Forelimb muscle (tissue), 1 donor: ENCODE results near the gene CDC42SE1. TPM values are rescaled to one million over a fixed set of nuclear protein-coding genes. Genes with fewer than 3 reads are reported as not detected.

ENCODE experiments used
- DNase-seq: peaks from one replicate; pipeline ENCODE4 v3.0.0-alpha.2; 2013; ENCODE audit warnings: low read depth
- polyA plus RNA-seq: library from polyadenylated mRNA; unstranded; fragments of 120-200 nt; gene quantifications from one replicate; pipeline ENCODE4 v1.2.1, GENCODE V29; 2013; ENCODE audit not compliant: insufficient read length

CDC42SE1 gene
- polyA plus RNA-seq, 1 donor = 53.3 TPM

- DNase-seq = no peak
Measured at GRCh38 chr1:151009206-151009587, 50.2 kb downstream of the CDC42SE1 start.

GRCh38 chr1:151008244-151009205, 50.9 kb downstream of the CDC42SE1 start, which contains the start of gene PRUNE1:
PRUNE1 (plus strand) TSS chr1:151008449; CDS start chr1:151008633, 184 bp downstream.
- DNase-seq = peak; percentile 93

- DNase-seq = no peak
Measured at GRCh38 chr1:151007853-151008243, 51.6 kb downstream of the CDC42SE1 start.

GRCh38 chr1:151006327-151007052, 52.9 kb downstream of the CDC42SE1 start, which contains the start of gene MINDY1:
MINDY1 (minus strand) TSS chr1:151006902; CDS start chr1:151002617, 4,285 bp downstream.
- DNase-seq = peak; percentile 68

- no peak for DNase-seq
Measured at GRCh38 chr1:151005729-151006319, 53.6 kb downstream of the CDC42SE1 start.

- no peak for DNase-seq
Measured at GRCh38 chr1:151003180-151003579, 56.2 kb downstream of the CDC42SE1 start.

GRCh38 chr1:151002611-151003010, 56.8 kb downstream of the CDC42SE1 start:
- DNase-seq = no peak

GRCh38 chr1:151002051-151002450, 57.4 kb downstream of the CDC42SE1 start:
- DNase-seq = no peak

- DNase-seq = no peak
Measured at GRCh38 chr1:151001602-151002001, 57.8 kb downstream of the CDC42SE1 start.

Other genes starting within 250 kb of the CDC42SE1 start
- gene ARNT, start 183.0 kb downstream of the CDC42SE1 start, polyA plus RNA-seq = 34.5 TPM
- not detected for gene CTXND2, start 172.5 kb downstream of the CDC42SE1 start, polyA plus RNA-seq
- 38.6 TPM for gene SETDB1, start 133.3 kb downstream of the CDC42SE1 start, polyA plus RNA-seq
- 65.9 TPM for gene CERS2, start 84.8 kb downstream of the CDC42SE1 start, polyA plus RNA-seq
- gene ANXA9, start 77.3 kb downstream of the CDC42SE1 start, polyA plus RNA-seq = 2.5 TPM
- 17.7 TPM for gene MINDY1, start 52.7 kb downstream of the CDC42SE1 start, polyA plus RNA-seq
- 25.1 TPM for gene PRUNE1, start 51.2 kb downstream of the CDC42SE1 start, polyA plus RNA-seq
- gene BNIPL, start 23.0 kb downstream of the CDC42SE1 start, polyA plus RNA-seq = 0.70 TPM
- gene C1orf56, start 11.9 kb downstream of the CDC42SE1 start, polyA plus RNA-seq = 6.5 TPM
- gene MLLT11, start 775 bp upstream of the CDC42SE1 start, polyA plus RNA-seq = 10.4 TPM
- gene GABPB2, start 11.1 kb upstream of the CDC42SE1 start, polyA plus RNA-seq = 5.2 TPM
- 97.0 TPM for gene SEMA6C, start 87.0 kb upstream of the CDC42SE1 start, polyA plus RNA-seq
- gene TNFAIP8L2, start 97.0 kb upstream of the CDC42SE1 start, polyA plus RNA-seq = 1.7 TPM
- 12.2 TPM for gene LYSMD1, start 106.3 kb upstream of the CDC42SE1 start, polyA plus RNA-seq
- 40.0 TPM for gene SCNM1, start 106.5 kb upstream of the CDC42SE1 start, polyA plus RNA-seq
- 43.2 TPM for gene TMOD4, start 116.4 kb upstream of the CDC42SE1 start, polyA plus RNA-seq
- gene VPS72, start 130.6 kb upstream of the CDC42SE1 start, polyA plus RNA-seq = 46.7 TPM
- gene PIP5K1A, start 138.9 kb upstream of the CDC42SE1 start, polyA plus RNA-seq = 36.6 TPM
- 116 TPM for gene PSMD4, start 195.1 kb upstream of the CDC42SE1 start, polyA plus RNA-seq
- 11.9 TPM for gene ZNF687, start 222.7 kb upstream of the CDC42SE1 start, polyA plus RNA-seq